HG03342 (cell line): ENCODE results near the gene RFC2.

ENCODE experiments used
- ATAC-seq: cut with Tn5 transposase; IDR thresholded peaks from one replicate; pipeline ENCODE4 v1.9.1; 2021; ENCODE audit warnings: mild to moderate bottlenecking, moderate library complexity; ENCODE audit not compliant: unreplicated experiment

RFC2 gene

GRCh38 chr7:74193913-74194312 is 60.3 kb downstream of the RFC2 start:
- ATAC-seq = no peak

GRCh38 chr7:74193054-74193453 is 61.1 kb downstream of the RFC2 start:
- no peak for ATAC-seq

- ATAC-seq = no peak
These were observed 63.0 kb downstream of the RFC2 start for GRCh38 chr7:74191231-74191630.

GRCh38 chr7:74190259-74190658 is 63.9 kb downstream of the RFC2 start:
- no peak for ATAC-seq

- no peak for ATAC-seq
These were observed 66.1 kb downstream of the RFC2 start for GRCh38 chr7:74187915-74188675.

GRCh38 chr7:74185636-74186035 is 68.6 kb downstream of the RFC2 start:
- ATAC-seq = no peak

- ATAC-seq = no peak
These were observed 69.2 kb downstream of the RFC2 start for GRCh38 chr7:74185016-74185415.

GRCh38 chr7:74183653-74184450 is 70.3 kb downstream of the RFC2 start:
- ATAC-seq = no peak

GRCh38 chr7:74183142-74183541 is 71.1 kb downstream of the RFC2 start:
- ATAC-seq = no peak

GRCh38 chr7:74182453-74183090 is 71.6 kb downstream of the RFC2 start:
- no peak for ATAC-seq

- no peak for ATAC-seq
These were observed 72.4 kb downstream of the RFC2 start for GRCh38 chr7:74181821-74182220.
